ENCODE data around the gene NOTCH3.

- no peak for TF ChIP-seq CTCF (IDR thresholded peaks at IDR 0.05)
- no peak for TF ChIP-seq POLR2A (IDR thresholded peaks at IDR 0.05)
Measured at GRCh38 chr19:15236886-15237285, 36.1 kb upstream of the NOTCH3 start.
